NOMO-1 (cell line): ENCODE measurements around the gene FBXO28.
"Not testable (repeated sequence)": the region's sequence is repeated elsewhere in the genome, so short reads cannot be mapped to it uniquely, and the experiment has no call there.

Experiments
- DNase-seq, 2 experiments: peaks; one replicate each; lab custom pipeline; 2025; ENCODE audit not compliant: unreplicated experiment in 2 of 2; lab: John Stamatoyannopoulos, UW

Gene FBXO28

DNA sequence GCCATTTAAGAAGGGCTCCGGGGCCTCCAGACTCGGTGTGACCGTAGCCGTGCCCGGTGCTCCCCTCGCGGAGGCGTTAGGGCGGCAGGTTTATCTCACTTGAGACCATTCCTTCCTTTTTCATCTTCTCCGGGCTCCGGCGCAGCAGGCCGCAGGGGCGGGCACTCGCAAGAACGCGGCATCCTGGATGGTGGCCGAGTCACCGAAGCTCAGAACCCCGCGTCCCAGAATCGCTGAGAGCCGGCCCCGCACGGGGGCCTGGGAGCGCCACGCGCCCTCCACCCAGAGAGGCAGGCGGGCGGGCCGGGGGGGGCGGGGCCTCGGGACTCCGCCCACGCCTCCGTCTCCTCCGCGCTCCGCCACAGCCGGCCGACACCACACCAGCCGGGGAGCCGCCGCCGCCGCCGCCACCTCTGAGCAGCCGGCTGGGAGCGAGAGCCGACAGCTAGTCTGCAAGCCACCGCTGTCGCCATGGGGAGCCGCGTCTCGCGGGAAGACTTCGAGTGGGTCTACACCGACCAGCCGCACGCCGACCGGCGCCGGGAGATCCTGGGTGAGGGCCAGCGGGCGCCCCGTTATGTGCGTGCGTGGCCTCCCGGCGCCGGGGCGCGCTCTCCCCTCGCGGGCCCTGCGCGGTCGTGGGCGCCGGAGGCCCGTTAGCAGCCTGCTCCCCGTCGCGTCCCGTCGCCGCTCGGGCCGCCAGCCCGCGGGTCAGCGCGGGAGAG lies 69.1 kb downstream of the FBXO28 start, which contains the start of gene DEGS1:
Gene DEGS1, plus strand, starts transcription at position 375 of the 725 bp plus-strand sequence. Its CDS starts 97 bp downstream, at position 472.
- peak; percentile 64 to 65 for DNase-seq

DNA sequence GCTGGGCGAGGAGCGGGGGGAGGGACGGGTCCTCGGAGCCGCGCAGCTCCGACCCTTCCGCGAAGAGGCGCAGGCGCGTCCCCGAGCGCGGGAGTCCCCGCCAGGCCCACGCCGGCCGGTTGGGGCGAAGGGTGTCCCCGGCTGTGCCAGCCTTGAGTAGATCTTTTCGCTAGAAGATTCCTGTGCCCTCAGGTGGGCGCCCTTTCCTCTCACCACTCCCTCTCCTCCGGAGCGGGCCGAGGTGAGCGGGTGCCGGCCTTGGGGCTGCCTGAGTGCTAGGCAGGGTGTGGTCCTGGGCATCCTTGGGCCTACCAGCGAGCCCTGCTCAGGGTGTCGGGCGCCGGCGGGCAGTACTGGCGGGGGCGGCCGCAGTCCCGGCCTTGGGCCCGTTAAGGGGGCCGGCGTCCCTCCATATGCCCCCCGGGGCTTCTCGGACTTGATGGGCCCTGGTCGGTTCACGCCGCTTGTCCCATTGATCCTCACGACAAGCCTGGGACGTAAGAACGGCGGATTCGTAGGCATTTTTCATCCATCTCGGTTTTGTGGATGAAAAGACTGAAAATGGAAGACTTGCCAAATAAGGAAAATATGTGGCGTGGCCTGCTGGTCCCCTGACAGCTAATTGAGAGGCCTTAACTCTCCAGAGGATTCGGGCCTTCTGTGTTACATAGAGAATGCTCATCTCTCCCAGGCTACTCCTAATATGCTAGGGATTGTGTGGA lies 69.8 kb downstream of the FBXO28 start:
- peak; percentile 44 to 53 for DNase-seq

DNA sequence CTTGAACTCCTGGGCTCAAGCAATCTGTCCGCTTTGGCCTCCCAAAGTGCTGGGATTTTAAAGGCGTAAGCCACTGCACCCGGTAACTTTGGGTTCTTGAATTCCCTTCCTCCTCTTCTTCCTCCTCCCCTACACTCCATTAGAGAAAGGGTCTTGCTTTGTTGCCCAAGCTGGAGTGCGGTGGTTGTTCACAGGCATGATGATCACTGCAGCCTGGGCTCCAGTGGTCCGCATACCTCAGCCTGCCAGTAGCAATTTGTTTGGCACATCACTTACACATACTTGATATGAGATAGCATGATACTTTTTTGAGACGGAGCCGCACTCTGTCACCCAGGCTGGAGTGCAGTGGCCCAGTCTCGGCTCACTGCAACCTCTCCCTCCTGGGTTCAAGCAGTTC lies 71.3 kb downstream of the FBXO28 start:
- DNase-seq, result no peak

DNA sequence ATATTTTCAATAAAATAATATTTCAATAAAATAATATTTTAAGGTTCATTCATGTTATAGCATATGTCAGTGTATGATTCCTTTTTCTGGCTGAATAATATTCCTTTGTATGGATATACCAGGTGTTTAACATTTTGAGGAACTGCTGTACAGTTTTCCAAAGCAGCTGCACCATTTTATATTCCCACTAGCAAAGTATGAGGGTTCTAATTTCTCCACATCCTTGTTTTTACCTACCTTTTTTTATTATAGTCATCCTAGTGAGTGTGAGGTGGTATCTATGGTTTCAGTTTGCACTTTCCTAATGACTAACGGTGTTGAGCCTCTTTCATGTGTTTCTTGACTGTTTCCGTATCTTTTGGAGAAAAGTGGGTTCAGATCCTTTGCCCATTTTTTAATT lies 74.4 kb downstream of the FBXO28 start:
- DNase-seq, result no peak

DNA sequence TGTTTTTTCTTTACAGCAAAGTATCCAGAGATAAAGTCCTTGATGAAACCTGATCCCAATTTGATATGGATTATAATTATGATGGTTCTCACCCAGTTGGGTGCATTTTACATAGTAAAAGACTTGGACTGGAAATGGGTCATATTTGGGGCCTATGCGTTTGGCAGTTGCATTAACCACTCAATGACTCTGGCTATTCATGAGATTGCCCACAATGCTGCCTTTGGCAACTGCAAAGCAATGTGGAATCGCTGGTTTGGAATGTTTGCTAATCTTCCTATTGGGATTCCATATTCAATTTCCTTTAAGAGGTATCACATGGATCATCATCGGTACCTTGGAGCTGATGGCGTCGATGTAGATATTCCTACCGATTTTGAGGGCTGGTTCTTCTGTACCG lies 75.7 kb downstream of the FBXO28 start:
- DNase-seq, result no peak

DNA sequence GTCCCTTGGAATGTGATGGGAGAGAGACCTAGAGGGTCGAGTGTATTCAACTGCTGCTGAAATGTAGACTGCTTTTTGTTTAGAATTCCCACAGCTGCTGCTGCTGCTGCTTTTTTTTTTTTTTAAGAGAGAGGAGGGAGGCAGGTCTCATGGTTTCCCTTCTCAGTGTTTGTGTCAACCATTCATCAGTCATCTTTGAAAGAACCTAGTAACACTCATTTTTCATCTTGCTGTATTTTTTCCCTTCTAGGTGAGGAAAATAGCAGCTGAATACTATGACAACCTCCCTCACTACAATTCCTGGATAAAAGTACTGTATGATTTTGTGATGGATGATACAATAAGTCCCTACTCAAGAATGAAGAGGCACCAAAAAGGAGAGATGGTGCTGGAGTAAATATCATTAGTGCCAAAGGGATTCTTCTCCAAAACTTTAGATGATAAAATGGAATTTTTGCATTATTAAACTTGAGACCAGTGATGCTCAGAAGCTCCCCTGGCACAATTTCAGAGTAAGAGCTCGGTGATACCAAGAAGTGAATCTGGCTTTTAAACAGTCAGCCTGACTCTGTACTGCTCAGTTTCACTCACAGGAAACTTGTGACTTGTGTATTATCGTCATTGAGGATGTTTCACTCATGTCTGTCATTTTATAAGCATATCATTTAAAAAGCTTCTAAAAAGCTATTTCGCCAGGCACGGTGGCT lies 78.3 kb downstream of the FBXO28 start:
- DNase-seq, result no peak

DNA sequence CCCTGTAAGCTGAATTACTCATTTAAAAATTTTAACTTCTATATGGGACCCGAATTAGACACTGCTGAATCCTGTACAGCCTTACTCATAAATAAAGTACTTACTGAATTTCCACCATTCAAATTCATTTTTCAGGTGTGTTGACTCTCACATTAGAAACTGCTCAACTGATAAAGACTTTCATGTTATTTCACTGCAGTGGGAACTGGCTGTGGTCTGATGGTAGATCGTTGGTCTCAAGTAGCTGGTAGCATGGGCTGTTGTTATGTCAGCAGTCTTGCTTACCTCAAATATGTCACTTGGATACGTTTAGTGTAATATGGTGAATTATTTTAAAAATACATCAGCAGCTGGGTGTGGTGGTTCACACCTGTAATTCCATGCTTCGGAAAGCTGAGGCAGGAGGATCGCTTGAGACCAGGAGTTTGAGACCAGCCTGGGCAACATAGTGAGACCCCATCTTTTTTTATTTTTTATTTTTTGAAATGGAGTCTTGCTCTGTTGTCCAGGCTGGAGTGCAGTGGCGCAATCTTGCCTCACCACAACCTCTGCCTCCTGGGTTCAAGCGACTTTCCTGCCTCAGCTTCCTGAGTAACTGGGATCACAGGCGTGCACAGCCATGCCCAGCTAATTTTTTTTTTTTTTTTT lies 79.5 kb downstream of the FBXO28 start:
- DNase-seq, result no peak

DNA sequence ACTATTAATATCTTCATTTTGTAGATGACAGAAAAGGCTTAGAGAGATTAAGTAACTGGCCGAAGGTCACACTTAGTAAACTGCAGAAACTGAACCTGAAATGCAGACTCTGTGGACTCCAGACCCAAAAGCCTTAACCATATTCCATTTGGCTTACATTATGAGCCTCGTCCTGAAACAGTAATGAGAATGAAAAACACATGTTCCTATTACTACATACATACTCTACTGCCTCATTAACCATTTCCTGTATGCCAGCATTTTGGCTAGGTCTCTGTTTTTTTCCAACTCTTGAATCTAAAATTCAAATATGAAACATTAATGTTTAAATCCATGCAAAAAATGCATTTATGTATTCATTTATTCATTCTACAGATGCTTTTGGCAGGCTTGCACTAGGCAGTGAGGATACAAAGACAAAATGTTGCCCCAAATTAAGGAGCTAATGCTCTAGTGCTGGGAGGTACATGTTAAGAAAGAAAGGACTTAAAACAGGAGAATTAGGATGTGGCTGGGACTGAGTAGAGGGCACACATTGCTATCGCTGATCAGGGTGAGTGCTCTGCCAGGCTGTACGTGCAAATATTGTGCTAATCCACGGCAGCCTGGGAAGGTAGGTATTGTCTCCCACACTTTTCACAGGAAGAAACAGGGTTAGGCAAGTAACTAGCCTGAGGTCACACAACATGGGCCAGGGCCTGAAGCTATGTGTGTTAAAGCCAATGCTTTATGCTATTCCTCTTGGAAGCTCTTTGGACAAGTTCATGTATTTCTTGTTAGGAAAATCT lies 83.1 kb downstream of the FBXO28 start:
- peak in 1 of 2 experiments; percentile 34 for DNase-seq

DNA sequence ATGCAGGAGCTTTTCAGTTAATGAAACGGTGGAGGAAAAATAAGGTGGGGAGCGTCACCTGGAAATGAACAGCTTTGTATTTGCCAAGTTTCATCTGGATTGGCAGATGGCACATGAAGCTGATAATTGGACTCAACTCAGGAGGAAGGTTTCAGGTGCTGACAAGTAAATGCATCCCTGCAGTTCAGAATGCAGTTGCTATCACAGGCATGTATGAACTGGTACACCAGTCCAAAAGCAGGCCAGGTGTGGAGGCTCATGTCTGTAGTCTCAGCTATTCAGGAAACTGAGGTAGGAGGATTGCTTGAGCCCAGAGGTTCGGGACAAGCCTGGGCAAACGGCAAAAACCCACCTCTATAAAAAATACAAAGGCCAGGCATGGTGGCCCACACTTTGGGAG lies 84.7 kb downstream of the FBXO28 start:
- no peak for DNase-seq

DNA sequence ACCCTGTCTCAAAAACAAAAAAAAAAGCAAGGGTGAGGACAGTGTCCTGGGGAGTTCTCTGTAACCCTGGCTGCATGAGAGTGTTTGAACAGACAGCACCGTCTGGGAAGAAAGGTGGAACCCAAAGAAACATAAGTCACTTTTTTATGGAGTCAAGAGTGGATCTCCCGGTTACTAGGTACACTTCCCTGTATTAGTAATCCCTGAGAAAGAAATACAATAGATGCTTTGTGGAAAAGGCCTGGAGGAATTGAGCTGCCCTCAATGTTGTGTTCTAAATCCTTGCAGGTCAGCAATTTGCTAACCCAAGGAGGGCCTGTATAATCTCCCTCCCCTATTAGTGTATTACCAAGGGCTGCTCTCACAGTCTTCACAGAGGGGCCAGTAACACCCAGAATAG lies 85.8 kb downstream of the FBXO28 start:
- no peak for DNase-seq

DNA sequence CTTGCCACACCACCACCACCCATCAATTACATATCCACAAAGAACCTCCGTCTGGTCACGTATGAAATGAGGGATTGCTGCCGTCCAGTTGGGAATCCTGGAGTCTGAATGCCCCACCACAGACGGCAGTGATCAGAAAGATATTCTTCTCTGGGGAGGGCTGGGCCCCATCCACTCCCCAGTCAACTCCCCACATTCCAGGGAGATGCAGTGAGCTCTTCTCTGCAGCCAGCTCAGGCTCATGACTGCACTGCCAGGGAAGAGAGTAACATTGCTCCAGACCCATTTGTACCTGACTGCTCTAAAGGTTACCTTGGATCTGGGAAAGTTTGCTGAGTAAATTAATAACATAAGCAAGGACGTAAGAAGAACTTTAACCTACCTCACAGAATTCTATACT lies 87.5 kb downstream of the FBXO28 start:
- DNase-seq, result no peak

DNA sequence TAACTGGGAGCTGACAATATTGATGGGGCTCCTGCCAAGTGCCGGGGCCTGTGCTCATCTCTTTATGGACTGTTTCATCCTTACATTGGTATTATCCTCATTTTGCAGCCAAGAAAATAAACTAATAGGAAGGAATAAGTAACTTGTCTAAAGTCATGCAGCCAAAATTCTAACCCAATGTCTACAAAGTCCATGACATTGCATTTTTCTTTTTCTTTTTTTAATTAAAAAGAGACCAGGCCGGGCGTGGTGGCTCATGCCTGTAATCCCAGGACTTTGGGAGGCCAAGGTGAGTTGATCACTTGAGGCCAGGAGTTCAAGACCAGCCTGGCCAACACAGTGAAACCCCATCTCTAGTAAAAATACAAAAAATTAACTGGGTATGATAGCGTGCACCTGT lies 87.9 kb downstream of the FBXO28 start:
- no peak for DNase-seq

DNA sequence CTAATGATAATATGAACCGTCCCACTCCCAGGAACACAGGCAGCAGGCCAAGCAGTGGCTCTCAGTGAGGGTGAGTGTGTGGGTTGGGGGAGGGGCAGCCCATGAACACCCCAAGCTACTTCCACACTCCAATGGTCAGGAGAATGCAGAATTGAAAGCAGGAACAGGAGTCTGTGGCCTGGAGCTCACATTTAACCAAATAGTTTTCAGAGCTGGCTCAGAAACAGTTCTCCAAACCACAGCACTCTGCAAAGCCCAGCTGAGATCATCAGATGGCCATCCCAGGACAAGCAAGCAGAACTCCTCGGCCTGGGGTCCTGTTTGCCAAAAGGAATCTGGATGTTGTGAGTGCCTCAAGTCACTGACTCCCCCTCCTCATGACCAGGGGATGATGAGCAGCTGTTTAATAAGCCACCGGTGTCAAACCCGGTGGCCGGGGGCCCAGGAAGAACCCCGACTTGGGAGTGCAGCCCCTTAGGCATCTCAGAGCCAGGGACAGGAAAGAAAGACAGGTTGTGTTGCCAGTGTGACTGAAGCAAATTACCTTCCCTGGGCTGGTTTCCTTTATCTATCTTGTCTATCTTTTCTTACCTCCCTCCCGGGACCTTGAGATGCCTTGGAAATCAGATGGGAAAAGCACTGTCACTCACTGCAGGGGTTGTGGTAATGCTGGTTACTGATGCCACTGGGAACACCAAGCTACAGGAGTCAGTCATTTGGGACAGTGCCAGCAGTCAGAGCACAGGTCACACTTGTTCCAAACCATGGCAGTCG lies 89.5 kb downstream of the FBXO28 start:
- DNase-seq, result peak; percentile 70 to 87

DNA sequence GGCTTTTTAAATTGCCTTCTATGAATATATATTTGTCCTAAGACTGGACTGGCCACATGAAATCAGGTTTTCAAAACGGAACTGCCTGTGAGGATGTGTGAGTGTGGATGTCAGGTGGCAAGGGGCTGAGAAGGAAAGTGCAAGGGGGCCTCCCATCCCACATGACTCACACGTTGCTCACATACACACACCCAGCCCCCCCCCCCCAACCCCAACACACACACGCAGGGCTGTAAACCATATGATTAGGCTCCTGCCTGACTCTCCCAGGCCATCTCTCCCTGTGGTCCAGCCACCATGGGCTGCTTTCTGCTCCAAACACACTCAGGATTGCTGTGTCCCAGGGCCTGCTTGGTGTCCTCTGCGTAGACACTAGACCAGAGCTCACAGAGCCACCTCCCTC lies 91.5 kb downstream of the FBXO28 start:
- DNase-seq, result peak; percentile 35 to 38

DNA sequence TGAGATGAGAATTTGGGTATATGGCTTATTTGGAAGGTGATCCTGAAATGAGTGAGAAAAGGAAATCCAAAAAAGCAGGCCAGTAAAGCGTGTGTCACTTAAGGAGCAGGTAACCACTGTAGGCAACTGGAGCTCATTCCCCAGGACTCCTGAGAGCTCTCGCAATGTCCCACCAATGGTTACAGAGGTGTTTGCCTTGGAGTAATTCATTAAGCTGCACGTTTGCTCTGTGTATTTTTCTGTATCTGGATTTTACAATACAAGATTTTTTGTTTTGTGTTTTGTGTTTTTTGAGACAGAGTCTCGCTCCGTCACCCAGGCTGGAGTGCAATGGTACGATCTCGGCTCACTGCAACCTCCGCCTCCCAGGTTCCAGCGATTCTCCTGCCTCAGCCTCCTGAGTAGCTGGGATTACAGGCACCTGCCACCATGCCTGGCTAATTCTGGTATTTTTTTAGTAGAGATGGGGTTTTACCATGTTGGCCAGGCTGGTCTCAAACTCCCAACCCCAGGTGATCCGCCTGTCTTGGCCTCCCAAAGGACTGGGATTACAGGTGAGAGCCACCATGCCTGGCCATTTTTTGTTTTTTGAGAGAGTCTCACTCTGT lies 92.1 kb downstream of the FBXO28 start:
- not testable (repeated sequence) for DNase-seq

DNA sequence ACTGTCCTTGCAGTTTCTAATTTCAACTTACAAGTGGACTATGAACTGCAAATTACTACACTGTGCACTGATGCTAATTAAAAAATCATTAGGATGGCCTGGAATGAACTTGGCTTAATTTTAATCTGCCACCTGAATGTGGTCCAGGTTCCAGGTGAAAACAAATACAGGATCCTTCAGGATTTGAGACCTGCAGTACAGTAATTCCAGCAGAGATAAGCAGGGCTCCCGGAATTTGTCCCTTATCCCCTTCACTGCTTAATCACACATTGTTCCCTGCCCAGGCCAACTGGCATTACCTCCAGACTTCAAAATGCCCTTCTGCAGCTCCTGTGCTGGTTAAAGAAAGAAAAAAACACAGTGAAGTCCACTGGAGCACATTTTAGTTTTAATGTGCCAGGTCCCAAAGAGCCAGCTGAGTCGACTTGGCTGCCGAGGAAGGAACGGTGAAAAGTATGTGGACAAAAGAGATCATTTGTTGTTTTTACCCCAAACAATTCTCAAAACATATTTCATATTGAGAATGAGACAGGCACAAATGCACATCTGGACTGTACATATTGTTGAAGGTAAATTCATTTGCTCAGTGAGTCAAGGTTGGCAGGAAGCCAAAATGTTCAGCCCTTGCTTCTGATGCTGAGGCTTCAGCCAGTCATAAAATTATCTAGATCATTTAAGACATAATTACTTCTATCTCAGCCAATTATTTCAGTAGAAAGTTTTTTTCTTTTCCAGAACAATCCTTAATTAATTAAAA lies 97.5 kb downstream of the FBXO28 start:
- no peak for DNase-seq
